Bronchial epithelial cell (primary cell): ENCODE measurements around the gene BLVRA. TPM values are rescaled to one million over a fixed set of nuclear protein-coding genes. Genes with fewer than 3 reads are reported as not detected.

Experiments used
- DNase-seq: peaks from one replicate; pipeline ENCODE4 v3.0.0-alpha.2; 2010; ENCODE audit warnings: low read depth
- FAIRE-seq: peaks from 2 replicates; lab custom pipeline; 2011; peaks lifted over from hg19 to GRCh38; lab: Jason Lieb, UNC
- H3K27me3 ChIP-seq: 2 replicates; pipeline ENCODE4 v1.5.1; 2011; ENCODE audit warnings: low read length; ENCODE audit not compliant: control insufficient read depth, insufficient read depth
- H3K36me3 ChIP-seq: 2 replicates; pipeline ENCODE4 v1.5.1; 2011; ENCODE audit warnings: low read length; ENCODE audit not compliant: control insufficient read depth, insufficient read depth
- H3K4me3 ChIP-seq: 2 replicates; pipeline ENCODE4 v1.5.1; 2011; ENCODE audit warnings: mild to moderate bottlenecking, low read depth, low read length, control low read depth
- total RNA-seq: library from RNA; depleted of rRNA; stranded (reverse); fragments of >200 nt; gene quantifications from 2 replicates; pipeline ENCODE4 v1.2.1, GENCODE V29; 2014
- TF ChIP-seq, protein P1 (sequence below): IDR thresholded peaks from 2 replicates; pipeline ENCODE4 v1.5.1; 2011; ENCODE audit warnings: mild to moderate bottlenecking, moderate library complexity, low read length, control low read depth, inconsistent platforms; ENCODE audit not compliant: insufficient read depth, severe bottlenecking

The BLVRA gene
- total RNA-seq, 1 donor from 2014 or later = 29.7 TPM

DNA sequence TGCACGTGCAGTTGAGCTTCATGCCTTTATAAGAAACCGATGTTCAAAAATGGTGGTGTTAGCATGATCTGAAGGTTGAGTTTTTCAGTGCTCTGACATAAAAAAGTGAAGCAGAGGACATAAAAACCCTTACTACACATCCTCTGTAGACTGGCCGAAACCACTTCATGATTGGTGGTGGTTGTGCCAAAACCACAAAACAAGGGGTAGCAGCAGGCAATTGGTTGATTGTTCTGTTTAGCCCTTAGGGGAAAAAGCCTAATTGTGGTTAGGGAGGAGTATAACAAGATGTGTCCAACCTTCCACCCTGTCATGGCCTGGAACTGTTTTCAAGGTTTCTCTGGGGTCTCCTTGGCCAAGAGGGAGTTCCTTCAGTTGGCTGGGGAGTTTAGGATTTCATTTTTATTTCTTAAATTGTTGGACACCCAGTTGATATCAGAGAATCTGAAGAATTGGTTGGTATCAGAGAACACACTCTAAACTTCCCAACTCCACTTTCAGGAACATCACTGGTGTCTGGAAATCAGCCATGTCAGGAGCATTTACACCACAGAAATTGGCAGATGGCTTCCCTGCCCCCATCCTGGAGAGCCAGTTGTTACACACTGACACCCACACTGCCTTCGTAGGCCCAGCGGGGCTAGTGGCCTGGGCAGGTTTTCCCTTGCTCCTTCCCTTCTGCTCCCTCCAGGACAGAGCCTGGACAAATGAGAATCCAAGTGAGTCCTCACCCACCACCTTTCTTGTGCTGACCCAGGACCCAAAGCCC, 92.1 kb downstream of the BLVRA start:
- H3K4me3 ChIP-seq = no peak overlapping the region
- no peaks in the 10 kb centered on the region for H3K27me3 ChIP-seq
- H3K36me3 ChIP-seq = no peaks in the 10 kb centered on the region
- DNase-seq (no peak), FAIRE-seq (no peak)
- TF ChIP-seq, protein P1, sequence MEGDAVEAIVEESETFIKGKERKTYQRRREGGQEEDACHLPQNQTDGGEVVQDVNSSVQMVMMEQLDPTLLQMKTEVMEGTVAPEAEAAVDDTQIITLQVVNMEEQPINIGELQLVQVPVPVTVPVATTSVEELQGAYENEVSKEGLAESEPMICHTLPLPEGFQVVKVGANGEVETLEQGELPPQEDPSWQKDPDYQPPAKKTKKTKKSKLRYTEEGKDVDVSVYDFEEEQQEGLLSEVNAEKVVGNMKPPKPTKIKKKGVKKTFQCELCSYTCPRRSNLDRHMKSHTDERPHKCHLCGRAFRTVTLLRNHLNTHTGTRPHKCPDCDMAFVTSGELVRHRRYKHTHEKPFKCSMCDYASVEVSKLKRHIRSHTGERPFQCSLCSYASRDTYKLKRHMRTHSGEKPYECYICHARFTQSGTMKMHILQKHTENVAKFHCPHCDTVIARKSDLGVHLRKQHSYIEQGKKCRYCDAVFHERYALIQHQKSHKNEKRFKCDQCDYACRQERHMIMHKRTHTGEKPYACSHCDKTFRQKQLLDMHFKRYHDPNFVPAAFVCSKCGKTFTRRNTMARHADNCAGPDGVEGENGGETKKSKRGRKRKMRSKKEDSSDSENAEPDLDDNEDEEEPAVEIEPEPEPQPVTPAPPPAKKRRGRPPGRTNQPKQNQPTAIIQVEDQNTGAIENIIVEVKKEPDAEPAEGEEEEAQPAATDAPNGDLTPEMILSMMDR = no peak

DNA sequence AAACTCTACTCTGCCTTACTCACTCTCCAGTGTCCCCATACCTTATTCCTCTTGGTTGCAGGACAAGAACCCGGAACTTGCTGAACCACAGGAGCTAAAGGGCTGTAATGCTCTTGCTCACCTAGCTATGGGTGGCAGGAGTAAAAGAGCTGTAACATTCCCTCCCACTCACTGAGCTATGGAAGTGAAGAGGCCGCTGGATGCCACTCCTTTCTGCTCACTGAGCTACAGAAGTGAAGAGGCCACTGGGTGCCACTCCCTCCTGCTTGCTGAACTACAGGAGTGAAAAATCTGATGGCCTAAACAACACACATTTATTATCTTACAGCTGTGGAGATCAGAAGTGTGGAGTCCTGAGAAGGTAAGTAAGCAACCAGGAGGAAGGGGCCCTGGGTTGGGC, 93.3 kb downstream of the BLVRA start:
- no peak for DNase-seq
- FAIRE-seq = no peak
- no peak overlapping the region for H3K4me3 ChIP-seq
- H3K27me3 ChIP-seq = no peaks in the 10 kb centered on the region
- TF ChIP-seq, protein P1 = no peak
- H3K36me3 ChIP-seq = no peaks in the 10 kb centered on the region

DNA sequence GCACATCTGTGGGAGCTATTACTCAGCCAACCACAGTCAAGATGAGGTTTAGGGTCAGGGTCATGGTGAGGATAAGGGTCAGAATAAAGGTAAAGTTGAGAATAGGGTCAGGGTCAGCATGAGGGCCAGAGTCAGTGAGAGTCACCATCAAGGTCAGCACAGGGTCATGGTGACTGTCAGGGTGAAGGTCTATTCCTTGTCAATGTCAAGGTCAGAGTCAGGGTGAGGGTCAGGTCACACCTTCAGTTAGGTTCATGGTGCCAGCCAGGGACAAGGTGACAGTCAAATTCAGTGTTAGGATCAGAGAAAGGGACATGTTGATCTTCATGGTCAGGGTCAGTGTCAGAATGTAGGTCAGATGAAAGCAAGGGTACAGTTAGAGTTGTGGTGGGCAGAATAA, 96.7 kb downstream of the BLVRA start:
- TF ChIP-seq, protein P1 = no peak
- no peaks in the 10 kb centered on the region for H3K27me3 ChIP-seq
- no peak for DNase-seq
- no peak overlapping the region for H3K4me3 ChIP-seq
- peak; percentile 88 for FAIRE-seq
- no peaks in the 10 kb centered on the region for H3K36me3 ChIP-seq

DNA sequence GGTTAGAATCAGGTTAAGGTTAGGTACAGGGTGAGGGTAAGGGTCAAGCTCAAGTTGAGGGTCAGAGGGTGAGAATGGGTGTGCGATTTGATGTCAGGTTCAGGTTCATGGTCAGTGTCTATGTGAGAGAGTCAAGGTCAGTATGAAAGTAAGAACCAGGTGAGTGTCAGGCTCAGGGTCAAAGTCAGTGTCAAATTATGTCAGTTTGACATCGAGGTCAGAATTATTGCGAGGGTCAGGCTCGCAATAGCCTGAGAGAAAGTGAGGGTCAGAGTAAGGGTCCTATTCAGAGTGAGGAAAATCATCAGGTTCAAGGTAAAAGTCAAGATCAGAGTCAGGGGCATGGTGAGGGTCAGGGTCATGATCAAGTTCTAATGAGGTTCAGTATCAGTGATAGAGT, 97.8 kb downstream of the BLVRA start:
- DNase-seq = no peak
- Histone ChIP-seq H3K4me3 (no peak overlapping the region), H3K36me3 (no peaks in the 10 kb centered on the region), H3K27me3 (no peaks in the 10 kb centered on the region)
- no peak for FAIRE-seq
- TF ChIP-seq, protein P1 = no peak

Other genes with a start within 250 kb of the BLVRA start
- gene STK17A, start 175.6 kb upstream of the BLVRA start, total RNA-seq = 55.2 and 79.5 TPM in 2 replicates
- 41.6 and 50.0 TPM in 2 replicates for gene COA1, start 29.2 kb upstream of the BLVRA start, total RNA-seq
- 83.2 and 110 TPM in 2 replicates for gene MRPS24, start 110.8 kb downstream of the BLVRA start, total RNA-seq
- 31.1 and 31.3 TPM in 2 replicates for gene URGCP, start 147.9 kb downstream of the BLVRA start, total RNA-seq
- 3.7 and 3.9 TPM in 2 replicates for gene UBE2D4, start 167.8 kb downstream of the BLVRA start, total RNA-seq
- not detected in 2 replicates for gene SPDYE1, start 239.2 kb downstream of the BLVRA start, total RNA-seq